Measurements from ENCODE around the gene KHDC4.
A peak's percentile ranks its signal among the peaks of the same experiment; 100 is the strongest.

Gene KHDC4

DNA sequence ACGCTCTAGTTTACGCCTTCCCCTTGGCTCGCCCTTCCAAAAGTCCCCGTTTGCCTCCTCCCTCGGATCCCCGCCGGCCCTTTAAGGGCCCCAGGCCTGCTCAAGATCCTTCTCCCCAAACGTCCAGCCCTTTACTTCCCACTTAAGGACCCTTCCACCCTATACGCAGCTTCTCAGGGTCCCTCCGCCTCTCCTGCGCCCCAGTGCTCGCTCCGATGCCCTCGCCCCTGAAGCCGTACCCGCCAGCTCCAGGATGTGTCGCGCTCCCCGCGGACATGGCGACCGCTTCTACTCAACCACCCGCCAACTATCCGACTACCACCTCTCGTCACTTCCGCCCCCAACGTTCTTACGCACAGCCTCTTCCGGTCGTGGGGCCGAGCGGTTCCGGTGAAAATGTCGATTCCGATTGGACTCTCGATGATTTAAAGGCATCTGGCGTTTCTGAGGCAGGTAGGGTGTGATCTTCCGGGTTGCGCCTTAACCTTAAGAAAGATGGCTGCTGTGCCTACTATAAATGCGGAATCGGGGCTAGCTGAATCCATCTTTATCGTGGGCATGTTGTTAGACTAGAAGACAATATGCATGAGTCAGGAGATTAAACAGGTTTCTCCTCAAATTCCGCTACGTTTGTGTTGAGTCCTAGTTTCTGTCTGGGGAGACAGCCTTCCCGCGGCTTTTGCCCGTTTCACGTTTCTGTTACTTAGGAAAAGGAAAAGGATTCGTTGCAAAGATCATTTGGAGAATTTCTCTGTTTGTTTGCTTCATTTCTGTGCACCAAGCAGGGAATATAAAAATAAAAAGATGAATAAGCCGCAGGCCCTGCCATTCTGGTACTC is at the start of gene KHDC4:
KHDC4 (minus strand) TSS at position 317 of the 839 bp plus-strand sequence; CDS start at position 277, 40 bp downstream.
- peak within 1 kb of the TSS; percentile 96 for H3K27ac ChIP-seq
- TF ChIP-seq, protein P1, sequence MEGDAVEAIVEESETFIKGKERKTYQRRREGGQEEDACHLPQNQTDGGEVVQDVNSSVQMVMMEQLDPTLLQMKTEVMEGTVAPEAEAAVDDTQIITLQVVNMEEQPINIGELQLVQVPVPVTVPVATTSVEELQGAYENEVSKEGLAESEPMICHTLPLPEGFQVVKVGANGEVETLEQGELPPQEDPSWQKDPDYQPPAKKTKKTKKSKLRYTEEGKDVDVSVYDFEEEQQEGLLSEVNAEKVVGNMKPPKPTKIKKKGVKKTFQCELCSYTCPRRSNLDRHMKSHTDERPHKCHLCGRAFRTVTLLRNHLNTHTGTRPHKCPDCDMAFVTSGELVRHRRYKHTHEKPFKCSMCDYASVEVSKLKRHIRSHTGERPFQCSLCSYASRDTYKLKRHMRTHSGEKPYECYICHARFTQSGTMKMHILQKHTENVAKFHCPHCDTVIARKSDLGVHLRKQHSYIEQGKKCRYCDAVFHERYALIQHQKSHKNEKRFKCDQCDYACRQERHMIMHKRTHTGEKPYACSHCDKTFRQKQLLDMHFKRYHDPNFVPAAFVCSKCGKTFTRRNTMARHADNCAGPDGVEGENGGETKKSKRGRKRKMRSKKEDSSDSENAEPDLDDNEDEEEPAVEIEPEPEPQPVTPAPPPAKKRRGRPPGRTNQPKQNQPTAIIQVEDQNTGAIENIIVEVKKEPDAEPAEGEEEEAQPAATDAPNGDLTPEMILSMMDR (conservative IDR thresholded peaks at IDR 0.05) = no peak

DNA sequence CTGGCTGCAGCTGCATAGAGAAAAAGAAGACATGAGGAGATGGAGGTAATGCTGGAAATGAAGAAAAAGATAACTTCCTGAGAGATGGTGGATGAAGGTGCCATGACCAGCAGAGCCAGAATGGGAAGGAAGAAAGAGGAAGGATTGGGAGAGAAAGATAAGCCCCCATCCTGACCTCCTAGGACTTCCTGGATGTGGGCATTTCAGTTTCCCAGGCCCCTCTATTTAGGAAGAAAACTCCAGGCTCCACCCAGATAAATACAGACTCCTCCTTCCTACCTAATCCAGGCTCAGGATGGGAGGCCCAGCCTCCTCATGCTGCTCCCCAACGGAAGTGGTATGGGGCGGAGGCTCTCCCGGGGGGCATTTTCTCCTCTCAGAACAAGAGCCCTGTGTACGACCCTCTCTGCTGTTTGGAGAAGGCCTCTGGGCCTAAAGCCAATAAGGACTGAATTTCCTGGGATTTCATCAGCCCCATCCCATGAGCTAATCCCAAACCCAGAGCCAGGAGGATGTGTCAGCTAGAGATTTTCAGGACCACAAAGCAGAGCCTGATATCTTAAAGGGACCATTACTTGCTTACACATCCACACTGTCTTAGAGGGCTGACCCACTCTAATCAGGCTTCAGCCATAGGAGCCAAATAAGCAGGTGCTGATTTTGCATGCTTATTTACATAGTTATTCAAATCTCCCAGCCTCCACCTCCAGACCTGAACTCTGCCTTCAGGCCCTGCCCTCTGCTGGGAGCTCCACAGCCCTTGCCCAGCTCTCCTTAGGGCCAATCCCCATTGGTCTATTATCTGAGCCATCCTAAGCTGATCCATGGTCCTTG is 49.2 kb upstream of the KHDC4 start:
- no peak overlapping the region for H3K27ac ChIP-seq
- TF ChIP-seq, protein P1 (conservative IDR thresholded peaks at IDR 0.05) = no peak

DNA sequence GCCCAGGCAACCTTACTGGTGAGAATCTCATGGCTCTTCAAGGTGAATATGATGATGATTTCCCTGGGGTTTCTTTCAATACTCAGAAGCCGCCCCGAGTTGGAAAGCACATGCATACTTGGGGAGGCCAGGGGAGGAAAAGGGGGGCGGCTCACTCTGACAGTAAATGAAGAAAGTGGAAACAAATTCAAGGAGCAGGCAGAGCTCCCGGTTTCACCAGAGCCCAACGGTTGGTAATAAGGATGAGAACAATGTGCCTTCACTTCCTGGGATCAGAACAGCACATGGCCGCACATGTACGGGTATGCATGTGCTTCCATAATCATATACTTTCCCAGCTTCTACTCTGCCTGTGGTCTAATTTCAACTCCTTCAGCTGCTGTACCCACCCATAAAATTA is 47.9 kb upstream of the KHDC4 start:
- H3K27ac ChIP-seq = no peak overlapping the region
- TF ChIP-seq, protein P1 (conservative IDR thresholded peaks at IDR 0.05) = no peak

DNA sequence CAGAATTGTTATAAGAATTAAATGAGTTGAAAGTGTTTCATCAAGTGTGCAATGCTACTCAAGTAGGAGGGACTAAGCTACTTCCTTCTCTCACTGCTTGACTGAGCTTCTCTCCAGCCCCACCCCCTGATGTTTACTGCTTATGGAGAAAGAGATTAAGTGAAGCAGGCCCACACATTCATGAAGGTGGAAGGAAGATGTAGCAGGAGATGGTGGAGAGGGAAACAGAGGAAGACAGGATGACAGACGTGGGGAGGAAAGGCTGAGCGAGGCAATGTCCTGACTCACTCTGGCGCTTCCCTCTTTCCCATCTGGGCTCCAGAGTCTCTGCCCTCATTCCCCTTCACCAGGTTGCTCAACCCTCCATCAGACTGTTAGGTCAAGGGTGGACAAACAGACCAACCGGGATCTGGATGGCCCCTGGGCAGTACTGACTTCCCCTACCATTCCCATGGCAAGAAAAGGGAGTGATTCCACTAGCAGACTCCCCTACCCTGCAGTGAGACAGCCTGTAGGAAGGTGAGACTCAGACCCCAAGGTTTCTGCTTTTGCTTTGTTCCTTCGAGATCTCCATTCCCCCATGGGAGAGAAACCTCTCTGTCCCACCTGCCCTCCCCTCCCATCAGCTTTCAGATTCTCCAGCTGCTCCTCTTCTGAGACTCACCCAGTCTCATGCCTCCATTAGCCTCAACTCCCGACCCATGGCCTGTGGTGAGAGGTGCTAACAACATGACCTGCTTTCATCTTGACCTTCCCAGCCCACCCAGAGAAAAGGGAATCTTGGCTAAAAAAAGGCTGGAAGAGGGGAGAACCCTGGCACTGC is 47.3 kb upstream of the KHDC4 start:
- H3K27ac ChIP-seq = no peak overlapping the region
- TF ChIP-seq, protein P1 (conservative IDR thresholded peaks at IDR 0.05) = no peak

DNA sequence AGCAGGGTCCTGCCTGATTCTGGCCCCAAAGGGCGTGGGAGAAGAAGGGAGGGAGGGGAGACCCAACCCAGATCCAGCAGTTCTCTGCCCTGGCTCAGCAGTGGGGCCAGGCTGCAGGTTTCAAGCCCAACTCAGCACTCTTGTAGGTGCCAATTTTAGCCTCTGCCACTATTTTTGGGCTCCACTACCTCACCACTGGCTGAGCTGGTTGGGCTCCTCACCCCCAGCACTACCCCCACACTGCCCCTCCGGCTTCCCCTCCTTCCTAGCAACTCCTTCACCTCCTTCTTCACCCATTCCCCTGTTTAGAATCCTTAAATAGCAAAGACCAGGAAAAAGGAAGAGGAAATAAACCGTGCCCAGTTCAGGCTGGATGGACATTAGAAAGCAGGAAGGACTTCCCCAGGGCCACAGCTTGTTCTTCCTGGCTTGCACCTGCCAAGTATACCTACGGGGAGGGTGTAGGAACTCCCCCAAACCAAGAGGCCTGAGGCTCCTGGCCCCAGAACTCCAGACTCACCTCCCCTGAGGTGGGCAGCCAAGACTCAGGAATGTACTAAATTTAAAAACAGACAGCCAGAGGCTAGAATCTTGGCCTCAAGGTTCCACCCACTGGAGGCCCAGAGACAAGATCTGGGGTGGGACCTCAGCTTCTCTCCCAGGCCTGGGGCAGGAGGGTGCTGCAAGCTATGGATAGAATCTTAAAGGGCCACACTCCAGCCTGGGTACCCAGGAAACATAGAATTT is 45.6 kb upstream of the KHDC4 start:
- H3K27ac ChIP-seq = peak overlapping the region; percentile 78; the same call in 1 of the 2 replicates
- TF ChIP-seq, protein P1 (conservative IDR thresholded peaks at IDR 0.05) = no peak

DNA sequence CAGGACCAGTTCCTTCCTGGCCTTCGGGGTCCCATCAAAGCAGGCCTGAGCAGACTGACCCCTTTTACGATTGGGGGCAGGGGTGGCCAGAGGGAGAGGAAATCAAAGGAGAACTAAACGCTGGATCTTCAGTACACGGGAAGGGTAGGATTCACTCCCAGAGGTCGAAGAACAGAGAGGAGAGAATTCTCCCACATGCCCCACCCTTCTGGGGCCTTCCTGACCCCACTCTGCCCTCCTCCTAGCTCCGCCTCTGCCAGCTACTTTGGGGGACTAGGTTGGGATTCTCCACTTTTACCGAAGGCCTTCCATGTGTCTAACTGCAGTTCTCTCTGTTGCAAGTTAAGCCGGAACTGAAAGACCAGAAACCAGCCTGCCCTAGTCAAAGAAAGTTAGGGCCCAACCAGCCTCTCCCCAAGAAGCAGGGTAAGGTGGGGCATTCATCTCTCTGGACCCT is 44.8 kb upstream of the KHDC4 start:
- TF ChIP-seq, protein P1 (conservative IDR thresholded peaks at IDR 0.05) = no peak
- peak overlapping the region; percentile 78; the same call in 1 of the 2 replicates for H3K27ac ChIP-seq
